Raji (cell line): ENCODE results near the gene CPA1.

Experiments
- POLR2A ChIP-seq: IDR thresholded peaks from 2 replicates; pipeline ENCODE4 v1.6.1; 2011; ENCODE audit warnings: low read depth, low read length, control low read depth; ENCODE audit not compliant: insufficient read depth

The CPA1 gene

DNA sequence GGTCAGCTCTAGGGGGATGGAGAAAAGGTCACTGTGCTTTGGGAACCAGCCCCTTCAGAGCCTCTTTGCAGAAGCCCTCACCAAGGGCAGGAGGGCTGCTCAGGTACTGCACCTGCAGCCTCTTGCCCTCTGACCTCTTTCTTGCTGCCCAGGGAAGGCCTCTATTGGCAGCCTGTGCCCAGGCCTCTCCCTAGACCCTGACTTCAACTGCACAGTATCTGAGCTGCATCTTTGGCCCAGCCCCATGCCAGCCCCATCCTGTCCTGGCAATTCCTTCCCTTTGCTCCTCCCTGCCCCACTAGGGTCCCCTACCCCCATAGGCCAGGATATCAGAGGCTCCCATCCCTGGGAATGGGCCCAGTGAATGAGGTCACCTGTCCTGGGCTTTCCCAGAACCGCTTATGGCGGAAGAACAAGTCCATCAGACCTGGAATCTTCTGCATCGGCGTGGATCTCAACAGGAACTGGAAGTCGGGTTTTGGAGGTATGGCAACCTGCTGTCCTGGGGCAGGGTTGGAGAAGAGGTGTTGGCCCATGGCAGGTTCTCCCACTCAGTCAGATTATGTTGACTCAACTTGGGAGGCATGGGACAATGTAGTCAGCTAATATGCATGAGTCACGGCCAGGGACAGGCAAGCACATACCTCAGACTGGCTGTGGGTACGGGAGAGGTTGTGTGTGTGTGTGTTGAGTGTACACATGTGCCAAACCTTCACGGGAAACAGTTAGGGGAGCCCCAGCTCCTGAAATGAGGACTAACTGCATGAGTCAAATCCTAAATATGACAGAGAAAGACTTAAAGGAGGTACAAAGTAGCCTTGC is 17.1 kb upstream of the CPA1 start:
- no peak for TF ChIP-seq POLR2A

GRCh38 chr7:130364451-130364850 is 15.8 kb upstream of the CPA1 start:
- no peak for TF ChIP-seq POLR2A

GRCh38 chr7:130365088-130365487 is 15.2 kb upstream of the CPA1 start:
- no peak for TF ChIP-seq POLR2A

DNA sequence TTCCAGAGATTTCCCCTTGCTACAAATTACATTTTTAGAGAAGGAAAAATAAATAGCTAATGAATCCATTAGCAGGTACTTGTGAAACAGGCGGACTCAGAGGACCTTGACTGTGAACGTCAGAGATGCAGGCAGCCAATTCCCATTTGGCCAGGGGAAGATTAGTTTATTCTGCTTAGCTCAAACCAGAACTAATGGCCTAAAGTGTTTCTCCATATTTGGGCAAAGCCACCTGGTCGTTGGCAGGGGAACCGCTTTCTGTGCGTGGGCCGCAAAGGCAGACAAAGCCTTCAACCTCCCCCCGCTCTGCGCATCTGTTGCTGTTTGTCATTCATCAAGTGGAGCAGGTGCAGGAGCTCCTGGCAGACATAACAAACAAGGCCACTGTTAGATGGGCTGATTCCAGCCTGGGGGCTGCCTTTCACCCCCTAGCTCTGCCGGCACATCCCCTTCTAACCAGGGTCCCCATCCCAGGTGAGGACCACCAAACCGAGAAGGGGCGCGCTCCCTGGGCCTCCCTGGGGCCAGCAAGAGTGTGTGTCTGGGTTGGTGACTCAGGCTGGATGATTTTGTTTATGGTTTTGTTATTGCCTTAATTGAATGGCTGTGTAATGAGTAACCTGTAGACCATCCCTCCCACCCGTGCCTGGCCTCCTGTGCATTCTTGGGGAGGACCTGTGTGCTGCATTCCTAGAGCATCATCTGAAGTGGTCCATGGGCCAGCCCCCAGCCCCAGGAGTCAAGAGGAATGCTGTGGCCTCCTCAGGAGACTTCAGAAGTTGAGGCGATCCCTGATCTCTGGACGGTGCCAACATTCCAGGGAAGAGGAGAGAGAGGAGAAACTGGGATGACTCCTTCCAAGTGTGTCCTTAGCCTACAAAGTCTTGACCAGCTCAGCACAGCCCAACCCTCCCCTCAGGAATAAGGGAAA is 14.5 kb upstream of the CPA1 start:
- no peak for TF ChIP-seq POLR2A

- TF ChIP-seq POLR2A = no peak
Measured at GRCh38 chr7:130366564-130366963, 13.7 kb upstream of the CPA1 start.

DNA sequence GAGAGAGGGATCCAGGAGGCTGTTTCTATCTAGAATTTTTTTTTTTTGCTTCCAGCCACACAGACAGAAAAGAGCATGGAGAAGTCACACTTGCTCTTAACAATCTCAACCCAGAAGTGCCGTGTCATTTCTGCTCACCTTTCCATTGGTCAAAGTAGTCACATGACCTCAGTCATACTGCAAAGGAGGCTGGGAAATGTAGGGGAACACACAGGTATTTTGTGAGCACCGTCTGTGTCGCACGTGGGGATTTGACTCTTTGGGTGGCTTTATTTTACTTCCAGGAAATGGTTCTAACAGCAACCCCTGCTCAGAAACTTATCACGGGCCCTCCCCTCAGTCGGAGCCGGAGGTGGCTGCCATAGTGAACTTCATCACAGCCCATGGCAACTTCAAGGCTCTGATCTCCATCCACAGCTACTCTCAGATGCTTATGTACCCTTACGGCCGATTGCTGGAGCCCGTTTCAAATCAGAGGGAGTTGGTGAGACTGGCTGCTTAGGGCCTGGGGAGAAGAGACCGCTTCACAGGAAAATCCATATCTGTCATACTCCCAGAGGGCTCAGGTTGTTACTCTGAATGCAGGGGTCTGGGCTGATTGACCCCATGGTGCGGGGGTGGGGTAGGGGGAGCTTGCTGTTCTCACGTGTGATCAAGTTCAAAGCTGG is 13.1 kb upstream of the CPA1 start:
- TF ChIP-seq POLR2A = no peak

DNA sequence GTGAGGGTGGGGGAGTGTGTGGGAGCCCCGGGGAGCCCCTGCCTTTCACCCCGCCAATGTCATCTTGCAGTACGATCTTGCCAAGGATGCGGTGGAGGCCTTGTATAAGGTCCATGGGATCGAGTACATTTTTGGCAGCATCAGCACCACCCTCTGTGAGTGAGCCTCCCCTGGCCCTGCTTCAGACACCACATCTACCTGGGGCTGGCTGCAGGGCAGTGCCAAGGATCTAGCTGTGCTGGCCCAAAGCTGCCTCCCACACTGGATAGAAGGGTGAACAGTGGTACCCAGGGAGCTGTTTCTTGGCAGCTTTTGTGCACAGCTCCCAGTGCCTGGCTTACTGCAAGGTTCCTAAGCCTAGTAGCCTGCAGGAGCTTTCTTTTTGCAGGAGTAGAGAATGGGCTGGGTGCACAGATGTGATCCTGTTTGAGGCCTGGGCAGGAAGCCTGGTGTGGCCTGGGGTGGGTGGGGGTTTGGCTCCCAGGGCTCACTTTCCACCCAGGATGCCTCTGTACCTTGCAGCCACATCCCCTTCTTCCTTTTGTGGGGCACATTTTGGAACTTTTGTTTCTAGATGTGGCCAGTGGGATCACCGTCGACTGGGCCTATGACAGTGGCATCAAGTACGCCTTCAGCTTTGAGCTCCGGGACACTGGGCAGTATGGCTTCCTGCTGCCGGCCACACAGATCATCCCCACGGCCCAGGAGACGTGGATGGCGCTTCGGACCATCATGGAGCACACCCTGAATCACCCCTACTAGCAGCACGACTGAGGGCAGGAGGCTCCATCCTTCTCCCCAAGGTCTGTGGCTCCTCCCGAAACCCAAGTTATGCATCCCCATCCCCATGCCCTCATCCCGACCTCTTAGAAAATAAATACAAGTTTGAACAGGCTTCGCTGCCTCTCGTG is 12.2 kb upstream of the CPA1 start:
- no peak for TF ChIP-seq POLR2A

GRCh38 chr7:130369110-130369711 is 11.1 kb upstream of the CPA1 start:
- TF ChIP-seq POLR2A = no peak

DNA sequence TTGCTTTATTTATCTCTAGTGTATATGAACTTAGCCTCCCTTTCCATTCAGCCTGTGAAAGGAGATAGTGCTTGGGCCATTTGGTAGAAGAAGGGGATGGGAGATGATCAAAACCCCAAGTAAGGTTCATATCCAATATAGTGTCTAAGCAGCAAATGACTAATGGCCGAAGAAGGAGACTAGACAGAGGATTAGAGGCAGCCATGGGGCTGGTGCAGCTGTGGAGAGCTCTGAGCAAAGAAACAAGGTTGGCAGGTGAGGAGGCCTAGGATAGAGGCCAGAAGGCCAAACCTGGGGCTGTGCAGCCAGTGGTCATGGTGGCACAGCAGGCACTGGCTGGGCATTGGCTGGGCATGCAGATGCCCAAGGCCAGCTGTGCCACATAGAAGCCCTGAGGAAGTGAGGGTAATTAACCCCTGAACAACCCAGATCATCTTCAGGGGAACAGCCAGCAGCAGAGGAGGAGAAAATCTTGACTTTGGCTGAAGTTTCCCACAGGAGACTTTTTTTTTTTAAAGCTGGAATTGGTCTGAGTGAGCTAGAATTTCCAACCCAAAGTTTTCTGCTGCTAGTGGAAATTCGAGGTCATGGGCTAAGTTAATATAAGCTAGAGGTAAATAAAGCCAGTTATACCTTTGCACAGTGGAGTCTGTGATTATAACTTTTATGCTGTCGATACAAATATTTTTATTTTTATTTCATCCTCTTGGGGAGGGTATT is 10.3 kb upstream of the CPA1 start:
- TF ChIP-seq POLR2A = no peak

- TF ChIP-seq POLR2A = no peak
Measured at GRCh38 chr7:130371046-130371445, 9.2 kb upstream of the CPA1 start.

GRCh38 chr7:130372402-130373165 is 7.7 kb upstream of the CPA1 start:
- TF ChIP-seq POLR2A = no peak

DNA sequence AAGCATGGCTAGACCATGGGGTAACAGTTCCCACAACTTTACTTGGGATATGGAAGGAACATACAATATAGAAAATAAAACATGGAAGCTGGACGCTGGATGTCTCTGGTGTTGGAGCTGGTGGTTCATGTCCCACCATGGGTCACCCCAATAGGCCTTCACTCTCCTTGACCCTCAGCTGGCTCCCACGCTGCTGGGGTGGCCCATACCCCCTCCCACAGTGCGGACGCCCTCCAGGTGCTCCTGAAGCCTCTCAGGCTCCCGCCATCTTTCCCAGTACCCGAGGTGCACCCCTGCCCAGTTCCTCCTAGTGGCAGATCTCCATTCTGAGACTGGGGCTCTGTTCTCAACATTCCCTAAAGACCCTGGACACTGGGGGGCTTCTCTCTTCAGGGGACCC is 5.8 kb upstream of the CPA1 start:
- TF ChIP-seq POLR2A = no peak

- TF ChIP-seq POLR2A = no peak
Measured at GRCh38 chr7:130377178-130377577, 3.1 kb upstream of the CPA1 start.
